HEK293 (cell line): ENCODE measurements around the gene PCSK9.

Experiments used
- CTCF ChIA-PET: fragments of 350-600 bp; formaldehyde crosslinking; extraction: SDS; loops from one replicate; lab custom pipeline; 2021; ENCODE audit warnings: antibody characterized with exemption; lab: Yijun Ruan, JAX
- POLR2A ChIA-PET: fragments of 300-600 bp; formaldehyde crosslinking; extraction: SDS; loops from one replicate; lab custom pipeline; 2020; ENCODE audit warnings: antibody characterized with exemption, inconsistent platforms; lab: Yijun Ruan, JAX
- H3K27ac ChIP-seq: fragments of 200-500 bp; sonication (Bioruptor generic); 2 replicates; pipeline ENCODE4 v1.5.1; 2014; ENCODE audit warnings: low read depth, low read length, control low read depth, inconsistent platforms; ENCODE audit errors: extremely low read depth
- H3K36me3 ChIP-seq, 2 experiments: fragments of 200-500 bp in 1 of 2; sonication (Bioruptor generic) in 1 of 2; 1 replicate in 1 of 2; 2 replicates in 1 of 2; pipeline ENCODE4 v1.5.1; 2014 to 2017; ENCODE audit warnings: inconsistent platforms in 2 of 2, low read length in 2 of 2; ENCODE audit not compliant: control insufficient read depth in 2 of 2, insufficient read depth in 1 of 2
- H3K4me1 ChIP-seq: fragments of 200-500 bp; sonication (Bioruptor generic); 2 replicates; pipeline ENCODE4 v1.5.1; 2014; ENCODE audit warnings: mild to moderate bottlenecking, low read length, inconsistent platforms; ENCODE audit not compliant: control insufficient read depth, insufficient read depth
- H3K4me3 ChIP-seq: 2 replicates; pipeline ENCODE4 v1.5.1; 2011; ENCODE audit warnings: low read depth, mild to moderate bottlenecking, control low read depth, low read length, moderate library complexity
- H3K9me3 ChIP-seq: fragments of 200-500 bp; sonication (Bioruptor generic); 2 replicates; pipeline ENCODE4 v1.5.1; 2014; ENCODE audit warnings: low read depth, low read length, inconsistent platforms; ENCODE audit not compliant: control insufficient read depth, insufficient read depth
- HOXA7 ChIP-seq: sonication (generic); formaldehyde crosslinking; IDR thresholded peaks from 2 replicates; pipeline ENCODE4 v1.8.1; 2022; ENCODE audit warnings: missing genetic modification reagents, borderline replicate concordance
- MYNN ChIP-seq: fragments of 450-650 bp; formaldehyde crosslinking; IDR thresholded peaks from 2 replicates; pipeline ENCODE4 v1.5.1; 2016; ENCODE audit warnings: missing biosample characterization, missing genetic modification characterization, borderline replicate concordance
- PATZ1 ChIP-seq: fragments of 450-650 bp; formaldehyde crosslinking; IDR thresholded peaks from 2 replicates; pipeline ENCODE4 v1.5.1; 2016; ENCODE audit warnings: missing biosample characterization, missing genetic modification characterization
- PBX3 ChIP-seq: sonication (generic); formaldehyde crosslinking; IDR thresholded peaks from 2 replicates; pipeline ENCODE4 v1.8.1; 2022; ENCODE audit warnings: mild to moderate bottlenecking, moderate library complexity, missing genetic modification reagents
- PRDM10 ChIP-seq: fragments of 450-650 bp; formaldehyde crosslinking; IDR thresholded peaks from 2 replicates; pipeline ENCODE4 v1.5.1; 2016; ENCODE audit warnings: missing biosample characterization, missing genetic modification characterization
- REST ChIP-seq: fragments of 450-650 bp; formaldehyde crosslinking; IDR thresholded peaks from 2 replicates; pipeline ENCODE4 v1.5.1; 2016; ENCODE audit warnings: missing biosample characterization, missing genetic modification characterization
- ZEB2 ChIP-seq: fragments of 450-650 bp; formaldehyde crosslinking; IDR thresholded peaks from 2 replicates; pipeline ENCODE4 v1.5.1; 2016; ENCODE audit warnings: missing biosample characterization, missing genetic modification characterization
- ZFHX2 ChIP-seq: fragments of 450-650 bp; formaldehyde crosslinking; conservative IDR thresholded peaks from 2 replicates; pipeline ENCODE4 v1.5.1; 2016; ENCODE audit warnings: missing biosample characterization, missing genetic modification characterization
- ZFP69B ChIP-seq: fragments of 450-650 bp; formaldehyde crosslinking; IDR thresholded peaks from 2 replicates; pipeline ENCODE4 v1.5.1; 2016; ENCODE audit warnings: missing biosample characterization, missing genetic modification characterization
- ZNF133 ChIP-seq: fragments of 450-650 bp; formaldehyde crosslinking; IDR thresholded peaks from 2 replicates; pipeline ENCODE4 v1.5.1; 2016; ENCODE audit warnings: missing biosample characterization, missing genetic modification characterization
- ZNF169 ChIP-seq: fragments of 450-650 bp; formaldehyde crosslinking; IDR thresholded peaks from 2 replicates; pipeline ENCODE4 v1.5.1; 2016; ENCODE audit warnings: missing biosample characterization, missing genetic modification characterization
- ZNF223 ChIP-seq: fragments of 450-650 bp; formaldehyde crosslinking; IDR thresholded peaks from 2 replicates; pipeline ENCODE4 v1.5.1; 2016; ENCODE audit warnings: missing biosample characterization, missing genetic modification characterization
- ZNF48 ChIP-seq: fragments of 450-650 bp; formaldehyde crosslinking; IDR thresholded peaks from 2 replicates; pipeline ENCODE4 v1.5.1; 2016; ENCODE audit warnings: missing biosample characterization, missing genetic modification characterization
- ZNF626 ChIP-seq: fragments of 450-650 bp; sonication (Bioruptor Pico); formaldehyde crosslinking; IDR thresholded peaks from 2 replicates; pipeline ENCODE4 v1.5.1; 2018; ENCODE audit warnings: missing biosample characterization, missing genetic modification characterization, inconsistent platforms
- ZNF692 ChIP-seq: fragments of 450-650 bp; formaldehyde crosslinking; IDR thresholded peaks from 2 replicates; pipeline ENCODE4 v1.5.1; 2016; ENCODE audit warnings: missing biosample characterization, missing genetic modification characterization
- ZNF701 ChIP-seq: fragments of 450-650 bp; formaldehyde crosslinking; IDR thresholded peaks from 2 replicates; pipeline ENCODE4 v1.5.1; 2016; ENCODE audit warnings: missing biosample characterization, missing genetic modification characterization
- ZSCAN23 ChIP-seq: fragments of 450-650 bp; formaldehyde crosslinking; IDR thresholded peaks from 2 replicates; pipeline ENCODE4 v1.5.1; 2016; ENCODE audit warnings: missing biosample characterization, missing genetic modification characterization

PCSK9 gene

GRCh38 chr1:55038552-55038838, 853 bp upstream of the PCSK9 start:
- Histone ChIP-seq H3K36me3 (no peaks in the 10 kb centered on the region), H3K4me3 (no peak overlapping the region), H3K9me3 (no peaks in the 10 kb centered on the region), H3K27ac (no peak overlapping the region), H3K4me1 (no peaks in the 10 kb centered on the region)
- TF ChIP-seq MYNN (tag by site-specific recombination) (no peak), ZNF626 (tag by site-specific recombination) (no peak), PBX3 (CRISPR knock-in tag) (no peak), ZNF169 (tag by site-specific recombination) (no peak), ZSCAN23 (tag by site-specific recombination) (no peak), ZNF133 (tag by site-specific recombination) (no peak), ZNF701 (tag by site-specific recombination) (no peak), ZFP69B (tag by site-specific recombination) (no peak), PRDM10 (no peak), ZNF223 (tag by site-specific recombination) (no peak)
- POLR2A ChIA-PET = no interaction called here
- CTCF ChIA-PET = interaction anchor here (0.6 to 0.8 kb wide), 2 partner anchors 88 to 1897 kb away, joined by 4 to 5 read pairs; no protein-coding TSS in a partner anchor

GRCh38 chr1:55038974-55039341, 390 bp upstream of the PCSK9 start:
- H3K27ac ChIP-seq = no peak overlapping the region
- CTCF ChIA-PET = interaction anchor here (0.6 kb wide), 1 partner anchor 1898 kb away, joined by 5 read pairs; no protein-coding TSS in a partner anchor
- no peaks in the 10 kb centered on the region for H3K9me3 ChIP-seq
- no peak overlapping the region for H3K4me3 ChIP-seq
- H3K36me3 ChIP-seq = no peaks in the 10 kb centered on the region
- TF ChIP-seq ZNF692 (tag by site-specific recombination) (no peak), ZFHX2 (tag by site-specific recombination) (0 out of 2 replicates have a peak, but pooled peaks have one; percentile 10)
- TF ChIP-seq, all 188 proteins: peak for 1
- POLR2A ChIA-PET = no interaction called here
- no peaks in the 10 kb centered on the region for H3K4me1 ChIP-seq

GRCh38 chr1:55040083-55040932, 960 bp downstream of the PCSK9 start:
- H3K4me3 ChIP-seq = no peak overlapping the region; the same call in 1 of the 2 replicates
- no peak overlapping the region for H3K27ac ChIP-seq
- POLR2A ChIA-PET = interaction anchor here (0.5 kb wide), 1 partner anchor 44 kb away, joined by 4 read pairs; no protein-coding TSS in a partner anchor
- H3K36me3 ChIP-seq = no peaks in the 10 kb centered on the region
- CTCF ChIA-PET = interaction anchor here (0.6 to 1.3 kb wide), 2 partner anchors 18 to 95 kb away, joined by 3 to 7 read pairs; no protein-coding TSS in a partner anchor
- no peaks in the 10 kb centered on the region for H3K9me3 ChIP-seq
- H3K4me1 ChIP-seq = no peaks in the 10 kb centered on the region
- TF ChIP-seq PATZ1 (tag by site-specific recombination) (no peak), HOXA7 (no peak), REST (tag by site-specific recombination) (no peak), ZEB2 (tag by site-specific recombination) (no peak), ZNF48 (tag by site-specific recombination) (no peak)
